HepG2 (cell line): Measurements from ENCODE around the gene ATG4D. TPM values are rescaled to one million over a fixed set of nuclear protein-coding genes. Genes with fewer than 3 reads are reported as not detected.
A peak's percentile ranks its signal among the peaks of the same experiment; 100 is the strongest.

Experiments
- ATRX ChIP-seq: sonication (generic); formaldehyde crosslinking; IDR thresholded peaks from 2 replicates; pipeline ENCODE4 v1.4.0; 2020; ENCODE audit warnings: missing genetic modification reagents, borderline replicate concordance
- CENPX ChIP-seq: sonication (generic); formaldehyde crosslinking; IDR thresholded peaks from 2 replicates; pipeline ENCODE4 v1.9.0; 2021; ENCODE audit warnings: mild to moderate bottlenecking, missing genetic modification reagents, moderate library complexity
- FOXA1 ChIP-seq, 2 experiments: fragments of 450-650 bp in 1 of 2; sonication (generic) in 1 of 2; formaldehyde crosslinking in 1 of 2; IDR thresholded peaks; 2 replicates each; pipeline versions ENCODE4 v1.4.0 to v1.6.1; 2016 to 2020; ENCODE audit warnings: missing genetic modification reagents in 1 of 2
- IKZF1 ChIP-seq: fragments of 450-650 bp; IDR thresholded peaks from 2 replicates; pipeline ENCODE4 v1.7.1; 2016
- MAZ ChIP-seq, 2 experiments: sonication (generic) in 1 of 2; formaldehyde crosslinking in 1 of 2; IDR thresholded peaks; 2 replicates each; pipeline versions ENCODE4 v1.5.0 to v1.6.1; 2012 to 2020; ENCODE audit warnings: low read depth in 2 of 2, mild to moderate bottlenecking in 2 of 2, borderline replicate concordance in 1 of 2, improper control_type of control experiment in 1 of 2, low read length in 1 of 2, missing genetic modification reagents in 1 of 2, moderate library complexity in 1 of 2
- SETDB1 ChIP-seq: sonication (generic); formaldehyde crosslinking; IDR thresholded peaks from 2 replicates; pipeline ENCODE4 v1.5.1; 2020; ENCODE audit warnings: missing genetic modification reagents, mild to moderate bottlenecking, borderline replicate concordance
- SMYD3 ChIP-seq: sonication (generic); formaldehyde crosslinking; IDR thresholded peaks from 2 replicates; pipeline ENCODE4 v1.8.1; 2023; ENCODE audit warnings: mild to moderate bottlenecking, missing genetic modification reagents
- SOX13 ChIP-seq, 3 experiments: fragments of 450-650 bp in 1 of 3; sonication (generic) in 1 of 3; formaldehyde crosslinking in 1 of 3; IDR thresholded peaks in 2 of 3; conservative IDR thresholded peaks in 1 of 3; 2 replicates each; pipeline versions ENCODE4 v1.5.0 to v1.6.1; 2016 to 2020; ENCODE audit warnings: antibody characterized with exemption in 1 of 3, mild to moderate bottlenecking in 1 of 3, missing compliant biosample characterization in 1 of 3, missing genetic modification reagents in 1 of 3, moderate library complexity in 1 of 3
- TARDBP ChIP-seq: sonication (generic); formaldehyde crosslinking; IDR thresholded peaks from 2 replicates; pipeline ENCODE4 v1.8.0; 2022; ENCODE audit warnings: mild to moderate bottlenecking, missing genetic modification reagents
- THAP8 ChIP-seq: sonication (generic); formaldehyde crosslinking; IDR thresholded peaks from 2 replicates; pipeline ENCODE4 v1.5.1; 2020; ENCODE audit warnings: missing genetic modification reagents, mild to moderate bottlenecking, borderline replicate concordance
- U2AF2 ChIP-seq: fragments of 200-400 bp; formaldehyde crosslinking; IDR thresholded peaks from 2 replicates; pipeline ENCODE4 v1.6.1; 2017; ENCODE audit warnings: low read depth, mild to moderate bottlenecking, low read length
- ZBTB20 ChIP-seq: sonication (generic); formaldehyde crosslinking; IDR thresholded peaks from 2 replicates; pipeline ENCODE4 v1.8.1; 2023; ENCODE audit warnings: missing genetic modification reagents, low read depth, mild to moderate bottlenecking, borderline replicate concordance
- ZNF703 ChIP-seq: sonication (generic); formaldehyde crosslinking; IDR thresholded peaks from 2 replicates; pipeline ENCODE4 v1.5.1; 2020; ENCODE audit warnings: missing genetic modification reagents, mild to moderate bottlenecking, moderate library complexity, borderline replicate concordance
- ZNF749 ChIP-seq: sonication (generic); formaldehyde crosslinking; IDR thresholded peaks from 2 replicates; pipeline ENCODE4 v1.8.0; 2022; ENCODE audit warnings: mild to moderate bottlenecking, missing genetic modification reagents, moderate library complexity, borderline replicate concordance
- ZSCAN12 ChIP-seq: sonication (generic); formaldehyde crosslinking; IDR thresholded peaks from 2 replicates; pipeline ENCODE4 v1.9.0; 2021; ENCODE audit warnings: mild to moderate bottlenecking, missing genetic modification reagents
- polyA plus RNA-seq, 8 experiments: library from polyadenylated mRNA; depleted of rRNA in 3 of 8; stranded (reverse) in 7 of 8; unstranded in 1 of 8; fragments of >200 nt; fragmentation: Illumina TruSeq in 4 of 8; extraction: Trizol in 4 of 8; gene quantifications; 2 replicates each; pipeline versions ENCODE4 v1.2.1 to v1.2.3, GENCODE V29; 2011 to 2016; ENCODE audit warnings: low read depth in 4 of 8, missing spikeins in 1 of 8, mixed read lengths in 1 of 8; ENCODE audit not compliant: insufficient read depth in 1 of 8
- total RNA-seq, 5 experiments: library from RNA; depleted of rRNA; stranded (reverse); fragments of >200 nt; fragmentation: Illumina TruSeq; extraction: Trizol; gene quantifications; 2 replicates each; pipeline ENCODE4 v1.2.3, GENCODE V29; 2016; ENCODE audit warnings: low read depth in 1 of 5
- TF ChIP-seq, protein P1 (sequence below): sonication (generic); formaldehyde crosslinking; IDR thresholded peaks from 2 replicates; pipeline ENCODE4 v1.4.0; 2020; ENCODE audit warnings: missing genetic modification reagents, borderline replicate concordance
- TF ChIP-seq, protein P2 (sequence below): sonication (generic); formaldehyde crosslinking; IDR thresholded peaks from 2 replicates; pipeline ENCODE4 v1.9.0; 2022; ENCODE audit warnings: missing genetic modification reagents, mild to moderate bottlenecking, borderline replicate concordance

Gene ATG4D
- total and polyA plus RNA-seq, 2 of the 13 experiments (the other 11 are each of a cell fraction or from before 2014, with no cell fraction given), result 17.8 to 19.0 TPM

- TF ChIP-seq, protein P1, sequence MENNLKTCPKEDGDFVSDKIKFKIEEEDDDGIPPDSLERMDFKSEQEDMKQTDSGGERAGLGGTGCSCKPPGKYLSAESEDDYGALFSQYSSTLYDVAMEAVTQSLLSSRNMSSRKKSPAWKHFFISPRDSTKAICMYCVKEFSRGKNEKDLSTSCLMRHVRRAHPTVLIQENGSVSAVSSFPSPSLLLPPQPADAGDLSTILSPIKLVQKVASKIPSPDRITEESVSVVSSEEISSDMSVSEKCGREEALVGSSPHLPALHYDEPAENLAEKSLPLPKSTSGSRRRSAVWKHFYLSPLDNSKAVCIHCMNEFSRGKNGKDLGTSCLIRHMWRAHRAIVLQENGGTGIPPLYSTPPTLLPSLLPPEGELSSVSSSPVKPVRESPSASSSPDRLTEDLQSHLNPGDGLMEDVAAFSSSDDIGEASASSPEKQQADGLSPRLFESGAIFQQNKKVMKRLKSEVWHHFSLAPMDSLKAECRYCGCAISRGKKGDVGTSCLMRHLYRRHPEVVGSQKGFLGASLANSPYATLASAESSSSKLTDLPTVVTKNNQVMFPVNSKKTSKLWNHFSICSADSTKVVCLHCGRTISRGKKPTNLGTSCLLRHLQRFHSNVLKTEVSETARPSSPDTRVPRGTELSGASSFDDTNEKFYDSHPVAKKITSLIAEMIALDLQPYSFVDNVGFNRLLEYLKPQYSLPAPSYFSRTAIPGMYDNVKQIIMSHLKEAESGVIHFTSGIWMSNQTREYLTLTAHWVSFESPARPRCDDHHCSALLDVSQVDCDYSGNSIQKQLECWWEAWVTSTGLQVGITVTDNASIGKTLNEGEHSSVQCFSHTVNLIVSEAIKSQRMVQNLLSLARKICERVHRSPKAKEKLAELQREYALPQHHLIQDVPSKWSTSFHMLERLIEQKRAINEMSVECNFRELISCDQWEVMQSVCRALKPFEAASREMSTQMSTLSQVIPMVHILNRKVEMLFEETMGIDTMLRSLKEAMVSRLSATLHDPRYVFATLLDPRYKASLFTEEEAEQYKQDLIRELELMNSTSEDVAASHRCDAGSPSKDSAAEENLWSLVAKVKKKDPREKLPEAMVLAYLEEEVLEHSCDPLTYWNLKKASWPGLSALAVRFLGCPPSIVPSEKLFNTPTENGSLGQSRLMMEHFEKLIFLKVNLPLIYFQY (CRISPR knock-in tag), result peak; percentile 100
- no peak for TF ChIP-seq IKZF1
- no peak for TF ChIP-seq ATRX (CRISPR knock-in tag)
- TF ChIP-seq SMYD3 (CRISPR knock-in tag), result no peak
- no peak for TF ChIP-seq ZBTB20 (CRISPR knock-in tag)
- TF ChIP-seq MAZ (IDR thresholded peaks at IDR 0.05; ENCODE audit: borderline replicate concordance, low read depth, low read length), result no peak
- TF ChIP-seq MAZ (CRISPR knock-in tag; IDR thresholded peaks at IDR 0.05; ENCODE audit: low read depth), result peak; percentile 95
- TF ChIP-seq SETDB1, result no peak
- no peak for TF ChIP-seq CENPX (CRISPR knock-in tag)
- TF ChIP-seq ZNF749, result peak; percentile 82; the same call in 1 of the 2 replicates
- no peak; the same call in 1 of the 2 replicates for TF ChIP-seq SOX13 (IDR thresholded peaks at IDR 0.05)
- TF ChIP-seq SOX13 (CRISPR knock-in tag; conservative IDR thresholded peaks at IDR 0.05 in 1 of 2, IDR thresholded peaks at IDR 0.05 in 1 of 2), result peak in 1 of 2 experiments; percentile 64; a peak in 2 of 4 replicates
- no peak for TF ChIP-seq FOXA1 (IDR thresholded peaks at IDR 0.05)
- TF ChIP-seq FOXA1 (CRISPR knock-in tag; IDR thresholded peaks at IDR 0.05), result peak; percentile 72; the same call in 1 of the 2 replicates
- no peak for TF ChIP-seq U2AF2
- TF ChIP-seq ZNF703, result no peak; the same call in 1 of the 2 replicates
- TF ChIP-seq THAP8 (CRISPR knock-in tag), result peak; percentile 84
- TF ChIP-seq TARDBP, result 0 out of 2 replicates have a peak, but pooled peaks have one; percentile 27
- TF ChIP-seq, protein P2, sequence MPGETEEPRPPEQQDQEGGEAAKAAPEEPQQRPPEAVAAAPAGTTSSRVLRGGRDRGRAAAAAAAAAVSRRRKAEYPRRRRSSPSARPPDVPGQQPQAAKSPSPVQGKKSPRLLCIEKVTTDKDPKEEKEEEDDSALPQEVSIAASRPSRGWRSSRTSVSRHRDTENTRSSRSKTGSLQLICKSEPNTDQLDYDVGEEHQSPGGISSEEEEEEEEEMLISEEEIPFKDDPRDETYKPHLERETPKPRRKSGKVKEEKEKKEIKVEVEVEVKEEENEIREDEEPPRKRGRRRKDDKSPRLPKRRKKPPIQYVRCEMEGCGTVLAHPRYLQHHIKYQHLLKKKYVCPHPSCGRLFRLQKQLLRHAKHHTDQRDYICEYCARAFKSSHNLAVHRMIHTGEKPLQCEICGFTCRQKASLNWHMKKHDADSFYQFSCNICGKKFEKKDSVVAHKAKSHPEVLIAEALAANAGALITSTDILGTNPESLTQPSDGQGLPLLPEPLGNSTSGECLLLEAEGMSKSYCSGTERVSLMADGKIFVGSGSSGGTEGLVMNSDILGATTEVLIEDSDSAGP (CRISPR knock-in tag), result peak; percentile 88
- TF ChIP-seq ZSCAN12, result no peak
Observed at GRCh38 chr19:10565567-10566407, 22.1 kb downstream of the ATG4D start, which contains the start of gene KRI1 (continued).
